Endothelial cell of umbilical vein (primary cell): ENCODE measurements around the gene CLCN2. TPM values are rescaled to one million over a fixed set of nuclear protein-coding genes. Genes with fewer than 3 reads are reported as not detected.

ENCODE experiments used
- BruUV-seq: library from RNA; stranded (reverse); fragments of 400-500 nt; replicated peaks from 2 replicates; lab custom pipeline; 2021; lab: Mats Ljungman, UMichigan
- CTCF ChIA-PET: fragments of 300-600, 350-600 bp; sonication (Branson Sonifier 250); formaldehyde crosslinking; loops from one replicate; lab custom pipeline; 2021; ENCODE audit warnings: antibody characterized with exemption, inconsistent platforms; lab: Charles Lee
- POLR2A ChIA-PET: fragments of 300-600, 350-600 bp; sonication (Branson Sonifier 250); formaldehyde crosslinking; loops from one replicate; lab custom pipeline; 2021; ENCODE audit warnings: antibody characterized with exemption, inconsistent platforms; lab: Charles Lee
- DNase-seq: peaks from one replicate; pipeline ENCODE4 v3.0.0-alpha.2; 2011; ENCODE audit warnings: low read depth, low spot score
- FAIRE-seq: peaks from 2 replicates; lab custom pipeline; 2011; peaks lifted over from hg19 to GRCh38; lab: Jason Lieb, UNC
- H2AFZ ChIP-seq: 2 replicates; pipeline ENCODE4 v1.6.0; 2012; ENCODE audit warnings: low read depth, low read length, control low read depth, inconsistent platforms
- H3K27ac ChIP-seq: 2 replicates; pipeline ENCODE4 v1.5.1; 2011; ENCODE audit warnings: low read depth, mild to moderate bottlenecking, control low read depth, low read length, moderate library complexity; ENCODE audit not compliant: insufficient read depth
- H3K27me3 ChIP-seq, 2 experiments: 2 replicates each; pipeline versions ENCODE4 v1.6.0 to v1.6.1; 2011; ENCODE audit warnings: low read length in 2 of 2, mixed read lengths in 1 of 2; ENCODE audit not compliant: control insufficient read depth in 2 of 2, insufficient read depth in 2 of 2
- H3K36me3 ChIP-seq, 2 experiments: 2 replicates in 1 of 2; 3 replicates in 1 of 2; pipeline ENCODE4 v1.5.1; 2011; ENCODE audit warnings: low read length in 2 of 2, mild to moderate bottlenecking in 1 of 2, moderate library complexity in 1 of 2; ENCODE audit not compliant: control insufficient read depth in 2 of 2, insufficient read depth in 2 of 2; ENCODE audit errors: extremely low read depth in 1 of 2
- H3K4me1 ChIP-seq: 3 replicates; pipeline ENCODE4 v1.5.1; 2011; ENCODE audit warnings: mild to moderate bottlenecking, low read length; ENCODE audit not compliant: control insufficient read depth, insufficient read depth; ENCODE audit errors: extremely low read depth
- H3K4me2 ChIP-seq: 2 replicates; pipeline ENCODE4 v1.6.1; 2011; ENCODE audit warnings: low read length, control low read depth, mixed read lengths; ENCODE audit not compliant: insufficient read depth
- H3K4me3 ChIP-seq, 3 experiments: fragments of 200-600 bp in 1 of 3; sonication (generic), shearing (Covaris generic) in 1 of 3; replicated peaks in 1 of 3; 2 replicates each; pipeline ENCODE4 v1.5.1; 2011 to 2016; ENCODE audit warnings: control low read depth in 3 of 3, low read length in 3 of 3, mild to moderate bottlenecking in 2 of 3, inconsistent platforms in 1 of 3, low read depth in 1 of 3, moderate library complexity in 1 of 3; ENCODE audit not compliant: insufficient read depth in 1 of 3
- H3K79me2 ChIP-seq: 2 replicates; pipeline ENCODE4 v1.6.0; 2012; ENCODE audit warnings: low read length, inconsistent platforms; ENCODE audit not compliant: control insufficient read depth, insufficient read depth
- H3K9ac ChIP-seq: replicated peaks from 2 replicates; pipeline ENCODE3; 2011; ENCODE audit warnings: low read length, control low read depth; ENCODE audit not compliant: insufficient read depth; ENCODE audit errors: extremely low read depth
- H3K9me1 ChIP-seq: replicated peaks from 3 replicates; pipeline ENCODE4 v1.6.0; 2011; ENCODE audit warnings: mild to moderate bottlenecking, low read length; ENCODE audit not compliant: control insufficient read depth, insufficient read depth; ENCODE audit errors: extremely low read depth
- H3K9me3 ChIP-seq: replicated peaks from 2 replicates; pipeline ENCODE4 v1.5.1; 2012; ENCODE audit warnings: low read length, inconsistent platforms; ENCODE audit not compliant: control insufficient read depth, insufficient read depth
- H4K20me1 ChIP-seq: replicated peaks from 2 replicates; pipeline ENCODE3; 2011; ENCODE audit warnings: mild to moderate bottlenecking, low read length; ENCODE audit not compliant: control insufficient read depth, insufficient read depth; ENCODE audit errors: extremely low read depth
- CTCF ChIP-seq, 2 donors: IDR thresholded peaks; 1 replicate in 1 of 2; 2 replicates in 1 of 2; pipeline ENCODE4 v1.5.1; 2011; ENCODE audit warnings: low read length in 2 of 2, mild to moderate bottlenecking in 2 of 2, moderate library complexity in 2 of 2, control low read depth in 1 of 2, inconsistent platforms in 1 of 2, low read depth in 1 of 2; ENCODE audit not compliant: insufficient read depth in 1 of 2; ENCODE audit errors: extremely low read depth in 1 of 2
- EZH2 ChIP-seq: IDR thresholded peaks from 2 replicates; pipeline ENCODE4 v1.6.1; 2012; ENCODE audit warnings: borderline replicate concordance, low read depth, mild to moderate bottlenecking, moderate library complexity, low read length, inconsistent platforms; ENCODE audit not compliant: severe bottlenecking
- FOS ChIP-seq: IDR thresholded peaks from 2 replicates; pipeline ENCODE4 v1.6.1; 2011; ENCODE audit warnings: mild to moderate bottlenecking, low read length, moderate library complexity, borderline replicate concordance; ENCODE audit not compliant: insufficient read depth
- GATA2 ChIP-seq: IDR thresholded peaks from 2 replicates; pipeline ENCODE4 v1.7.0; 2011; ENCODE audit warnings: low read depth, mild to moderate bottlenecking, moderate library complexity, mixed read lengths, low read length; ENCODE audit not compliant: insufficient read length, insufficient read depth
- JUN ChIP-seq: IDR thresholded peaks from 2 replicates; pipeline ENCODE4 v1.6.1; 2011; ENCODE audit warnings: borderline replicate concordance, low read depth; ENCODE audit not compliant: insufficient read length, insufficient read depth
- MYC ChIP-seq: IDR thresholded peaks from one replicate; pipeline ENCODE4 v1.6.1; 2011; ENCODE audit warnings: mild to moderate bottlenecking, low read depth, low read length
- POLR2A ChIP-seq: IDR thresholded peaks from 2 replicates; pipeline ENCODE4 v1.6.1; 2012; ENCODE audit warnings: low read depth, mild to moderate bottlenecking, control low read depth, low read length
- POLR2AphosphoS5 ChIP-seq: IDR thresholded peaks from 2 replicates; pipeline ENCODE4 v1.6.1; 2012; ENCODE audit warnings: low read depth, mild to moderate bottlenecking, control low read depth, low read length, moderate library complexity; ENCODE audit not compliant: insufficient read depth
- dilution Hi-C: fragments of 300-500 bp; cut with MboI; formaldehyde crosslinking; loops from one replicate; pipeline ENCODE4 v1.15.0; 2019; ENCODE audit warnings: low sequenced_read_pairs; ENCODE audit not compliant: extremely low pct_ligation_motif_present
- intact Hi-C: fragments of 100-400 bp; cut with micrococcal nuclease; formaldehyde crosslinking; loops from one replicate; pipeline ENCODE4 v1.10.0; 2022
- polyA plus RNA-seq, 4 experiments: library from polyadenylated mRNA; depleted of rRNA in 3 of 4; stranded (reverse) in 3 of 4; unstranded in 1 of 4; fragments of >200 nt; gene quantifications; 2 replicates each; pipeline versions ENCODE4 v1.2.1 to v1.2.3, GENCODE V29; 2011 to 2012; ENCODE audit warnings: missing spikeins in 1 of 4
- total RNA-seq: library from RNA; stranded (reverse); gene quantifications from 2 replicates; pipeline ENCODE4 v1.2.3, GENCODE V29; 2021
- TF ChIP-seq, protein P1 (sequence below): IDR thresholded peaks from 2 replicates; pipeline ENCODE4 v1.6.1; 2011; ENCODE audit not compliant: insufficient read depth, insufficient read length

CLCN2 gene
- total and polyA plus RNA-seq, 2 donors (not counting 3 experiments of a cell fraction or from before 2014, with no cell fraction given) = 3.5 to 6.5 TPM

- POLR2A ChIA-PET = interaction anchor here (0.5 kb wide), 1 partner anchor 161 kb away, joined by 4 read pairs; no protein-coding TSS in a partner anchor
- no peaks in the 10 kb centered on the region for H3K4me1 ChIP-seq
- no peak overlapping the region for H3K27ac ChIP-seq
- no peaks in the 10 kb centered on the region for H4K20me1 ChIP-seq
- dilution Hi-C loops (no loop called here), intact Hi-C loops (no loop called here)
- H2AFZ ChIP-seq = no peak overlapping the region
- no peak for FAIRE-seq
- no peak overlapping the region for H3K4me2 ChIP-seq
- no peaks in the 10 kb centered on the region for H3K79me2 ChIP-seq
- no peaks in the 10 kb centered on the region for H3K9me1 ChIP-seq
- TF ChIP-seq EZH2 = no peak
- TF ChIP-seq JUN = no peak
- TF ChIP-seq CTCF (IDR thresholded peaks at IDR 0.05; ENCODE audit: extremely low read depth in 1 of 2, insufficient read depth in 1 of 2, low read depth in 1 of 2, low read length in 2 of 2) = no peak
- TF ChIP-seq POLR2AphosphoS5 = no peak
- no peak for TF ChIP-seq MYC
- no peak for TF ChIP-seq GATA2
- TF ChIP-seq, protein P1, sequence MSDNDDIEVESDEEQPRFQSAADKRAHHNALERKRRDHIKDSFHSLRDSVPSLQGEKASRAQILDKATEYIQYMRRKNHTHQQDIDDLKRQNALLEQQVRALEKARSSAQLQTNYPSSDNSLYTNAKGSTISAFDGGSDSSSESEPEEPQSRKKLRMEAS = no peak
- no peak for TF ChIP-seq FOS
- no peak for TF ChIP-seq POLR2A
- DNase-seq = no peak
- H3K36me3 ChIP-seq = no peaks in the 10 kb centered on the region
- CTCF ChIA-PET = interaction anchor here (1.6 to 6.9 kb wide), 2 partner anchors 15 to 155 kb away, joined by 4 to 52 read pairs; no protein-coding TSS in a partner anchor
- no peaks in the 10 kb centered on the region for H3K9me3 ChIP-seq
- H3K27me3 ChIP-seq = peaks cover 17 to 18% of the 10 kb centered on the region in 2 experiments
- BruUV-seq = no TSS peak
- no peak overlapping the region for H3K9ac ChIP-seq
- no peak overlapping the region for H3K4me3 ChIP-seq
Measured at GRCh38 chr3:184387174-184387714, 25.8 kb upstream of the CLCN2 start.
